ENCODE measurements around the gene EIF3K.

DNA sequence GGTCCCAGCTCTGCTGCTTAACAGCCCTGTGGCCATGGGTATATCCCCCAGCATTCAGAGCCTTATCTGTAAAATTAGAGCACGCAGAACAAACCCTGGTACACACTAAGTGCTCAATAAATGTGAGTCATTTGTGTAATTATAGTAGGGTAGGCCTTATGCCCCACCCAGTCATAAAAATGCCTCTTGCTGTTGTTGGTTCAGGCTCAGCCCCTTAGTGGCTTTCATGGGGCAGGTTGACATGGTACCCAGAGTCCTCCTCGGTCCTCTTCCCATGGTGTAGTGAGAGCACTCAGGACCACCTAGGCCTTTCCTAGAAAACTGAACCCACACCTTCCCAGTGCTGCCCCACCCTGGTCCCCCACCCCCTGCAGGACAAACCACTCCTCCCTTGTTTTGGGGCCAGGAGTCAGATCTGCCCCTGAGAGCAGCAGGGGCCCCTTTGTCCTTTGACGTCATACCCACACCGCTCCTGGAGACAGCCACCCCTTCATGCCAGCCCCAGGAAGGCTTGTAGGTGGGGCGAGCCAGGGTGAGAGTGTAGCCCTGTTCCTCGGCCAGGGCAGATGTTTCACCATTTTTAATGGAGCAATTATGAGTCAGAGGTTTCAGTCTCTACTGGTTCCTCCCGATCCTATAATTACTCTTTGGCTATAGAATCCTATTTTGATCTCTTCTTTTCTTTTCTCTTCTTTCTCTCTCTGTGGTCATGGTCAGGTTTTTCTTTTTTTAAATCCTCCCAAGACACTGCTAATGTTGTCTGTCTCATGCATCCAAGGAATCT lies 65.3 kb downstream of the EIF3K start:
- TF ChIP-seq CTCF (IDR thresholded peaks at IDR 0.05) (no peak), POLR2AphosphoS5 (IDR thresholded peaks at IDR 0.05) (peak; percentile 74)
